MCF 10A (cell line): ENCODE results near the gene ZNF638. TPM values are rescaled to one million over a fixed set of nuclear protein-coding genes. Genes with fewer than 3 reads are reported as not detected.

Experiments used
- BruUV-seq: library from RNA; stranded (reverse); fragments of 400-500 nt; replicated peaks from 2 replicates; lab custom pipeline; 2021; lab: Mats Ljungman, UMichigan
- CTCF ChIA-PET: fragments of 300-600 bp; sonication (Branson Sonifier 250); formaldehyde crosslinking; extraction: SDS; loops from one replicate; lab custom pipeline; 2021; ENCODE audit warnings: antibody characterized with exemption, inconsistent platforms; lab: Yijun Ruan, JAX
- POLR2A ChIA-PET: fragments of 300-600, 350-650 bp; sonication (Branson Sonifier 250); formaldehyde crosslinking; extraction: SDS; loops from one replicate; lab custom pipeline; 2020; ENCODE audit warnings: antibody characterized with exemption, inconsistent platforms; lab: Yijun Ruan, JAX
- DNase-seq: peaks from one replicate; pipeline ENCODE4 v3.0.0-alpha.2; 2018; ENCODE audit not compliant: unreplicated experiment
- H3K27ac Mint-ChIP-seq: one replicate; pipeline ENCODE4 v1.8.0; 2022; ENCODE audit warnings: mild to moderate bottlenecking, low read depth, mixed read lengths; ENCODE audit not compliant: unreplicated experiment
- H3K27me3 Mint-ChIP-seq: one replicate; pipeline ENCODE4 v1.8.0; 2022; ENCODE audit warnings: mixed read lengths; ENCODE audit not compliant: insufficient read depth, unreplicated experiment
- H3K36me3 Mint-ChIP-seq: one replicate; pipeline ENCODE4 v1.8.0; 2022; ENCODE audit warnings: mild to moderate bottlenecking, moderate library complexity, mixed read lengths; ENCODE audit not compliant: insufficient read depth, unreplicated experiment
- H3K4me1 Mint-ChIP-seq: one replicate; pipeline ENCODE4 v1.8.0; 2022; ENCODE audit warnings: mixed read lengths; ENCODE audit not compliant: insufficient read depth, unreplicated experiment
- H3K4me3 Mint-ChIP-seq: one replicate; pipeline ENCODE4 v1.8.0; 2022; ENCODE audit warnings: mild to moderate bottlenecking, moderate library complexity, mixed read lengths; ENCODE audit not compliant: unreplicated experiment
- H3K9me3 Mint-ChIP-seq: one replicate; pipeline ENCODE4 v1.8.0; 2022; ENCODE audit warnings: mixed read lengths; ENCODE audit not compliant: unreplicated experiment
- CTCF ChIP-seq: fragments of 200-600 bp; IDR thresholded peaks from one replicate; pipeline ENCODE4 v1.8.0; 2022; ENCODE audit warnings: antibody characterized with exemption, mild to moderate bottlenecking; ENCODE audit not compliant: unreplicated experiment
- intact Hi-C: fragments of 100-400 bp; cut with micrococcal nuclease; formaldehyde crosslinking; loops from 2 replicates; pipeline ENCODE4 v1.14.1; 2022
- total RNA-seq: library from RNA; stranded (reverse); gene quantifications from 2 replicates; pipeline ENCODE4 v1.2.3, GENCODE V29; 2022

ZNF638 gene
- total RNA-seq, 1 experiment from 2014 or later: 142 TPM

DNA sequence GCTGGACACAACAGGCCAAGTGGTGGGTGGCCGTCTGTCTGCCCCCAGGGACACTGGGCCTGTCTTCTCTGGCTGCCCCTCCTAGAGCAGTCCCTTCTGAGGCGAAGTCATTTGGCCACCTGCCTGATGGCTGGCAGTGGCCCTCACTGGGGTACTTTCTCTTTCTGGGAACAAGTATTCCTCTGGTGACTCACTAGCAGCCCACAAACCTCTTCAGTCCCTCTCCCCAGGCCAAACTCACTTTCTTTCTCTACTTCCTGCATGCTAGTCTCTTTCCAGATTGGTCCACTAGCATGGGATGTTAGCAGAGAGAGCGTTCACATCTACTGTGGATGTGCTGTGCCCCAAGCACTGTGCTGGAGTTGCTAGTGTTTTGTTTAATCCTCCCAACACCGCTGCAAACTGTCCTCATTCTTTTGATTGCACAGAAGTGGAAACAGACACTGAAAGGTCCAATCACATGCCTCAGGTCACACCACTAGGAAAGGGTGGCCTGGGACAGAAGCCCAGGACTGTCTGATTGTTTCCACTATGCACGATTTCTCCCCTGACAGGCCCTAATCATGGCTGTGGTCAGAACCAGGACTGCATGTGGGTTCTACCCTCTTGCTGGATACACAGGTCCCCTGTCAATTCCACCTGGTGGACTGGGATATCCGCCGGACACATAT lies 127.0 kb downstream of the ZNF638 start:
- H3K9me3 Mint-ChIP-seq: no peaks in the 10 kb centered on the region
- ChIA-PET POLR2A (interaction anchor here (1.0 kb wide), 1 partner anchor 28 kb away, joined by 3 read pairs; no protein-coding TSS in a partner anchor), CTCF (interaction anchor here (0.6 to 1.2 kb wide), 4 partner anchors 11 to 552 kb away, joined by 3 read pairs; no protein-coding TSS in a partner anchor)
- peaks cover 13% of the 10 kb centered on the region for H3K4me1 Mint-ChIP-seq
- intact Hi-C loops: no loop called here
- no peak overlapping the region for H3K27ac Mint-ChIP-seq
- peak; percentile 44 for DNase-seq
- no TSS peak for BruUV-seq
- H3K4me3 Mint-ChIP-seq: no peak overlapping the region
- H3K27me3 Mint-ChIP-seq: no peaks in the 10 kb centered on the region
- no peak for TF ChIP-seq CTCF
- H3K36me3 Mint-ChIP-seq: peaks cover 6% of the 10 kb centered on the region

DNA sequence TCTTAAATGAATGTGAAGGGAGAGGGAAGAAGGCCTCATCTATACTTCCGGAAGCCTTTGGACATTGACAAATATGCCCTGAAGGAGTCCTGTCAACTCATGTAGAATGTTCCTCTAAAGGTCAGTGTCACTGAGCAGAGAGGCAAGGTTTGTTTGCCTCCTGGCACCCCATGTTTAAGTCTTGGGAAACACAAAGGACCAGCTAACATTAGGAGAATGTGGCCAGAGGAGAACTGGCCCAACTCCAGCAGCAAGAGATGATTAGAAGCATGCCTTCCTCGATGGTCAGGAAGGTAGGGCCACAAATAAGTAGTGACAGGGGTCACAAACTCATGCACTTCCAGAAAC lies 127.5 kb downstream of the ZNF638 start:
- intact Hi-C loops: no loop called here

GRCh38 chr2:71460056-71460455 lies 128.5 kb downstream of the ZNF638 start:
- ChIA-PET POLR2A (no interaction called here), CTCF (interaction anchor here (0.7 to 2.7 kb wide), 5 partner anchors 12 to 599 kb away, joined by 3 to 21 read pairs (median 5); no protein-coding TSS in a partner anchor)
- Mint-ChIP-seq H3K4me3 (no peak overlapping the region), H3K27me3 (no peaks in the 10 kb centered on the region), H3K27ac (no peak overlapping the region), H3K36me3 (peaks cover 6% of the 10 kb centered on the region), H3K4me1 (peaks cover 13% of the 10 kb centered on the region), H3K9me3 (no peaks in the 10 kb centered on the region)
- DNase-seq: no peak
- BruUV-seq: no TSS peak
- intact Hi-C loops: no loop called here
- no peak for TF ChIP-seq CTCF

More for the DNA sequence above, 127.5 kb downstream of the ZNF638 start:
- POLR2A ChIA-PET: interaction anchor here (1.0 kb wide), 1 partner anchor 28 kb away, joined by 3 read pairs; no protein-coding TSS in a partner anchor
- Mint-ChIP-seq H3K4me1 (peaks cover 13% of the 10 kb centered on the region), H3K27me3 (no peaks in the 10 kb centered on the region), H3K27ac (no peak overlapping the region), H3K36me3 (peaks cover 6% of the 10 kb centered on the region), H3K9me3 (no peaks in the 10 kb centered on the region), H3K4me3 (no peak overlapping the region)
- no TSS peak for BruUV-seq
- TF ChIP-seq CTCF: no peak
- CTCF ChIA-PET: interaction anchor here (0.6 to 1.8 kb wide), 4 partner anchors 11 to 598 kb away, joined by 3 to 4 read pairs (median 3); no protein-coding TSS in a partner anchor
- no peak for DNase-seq

DNA sequence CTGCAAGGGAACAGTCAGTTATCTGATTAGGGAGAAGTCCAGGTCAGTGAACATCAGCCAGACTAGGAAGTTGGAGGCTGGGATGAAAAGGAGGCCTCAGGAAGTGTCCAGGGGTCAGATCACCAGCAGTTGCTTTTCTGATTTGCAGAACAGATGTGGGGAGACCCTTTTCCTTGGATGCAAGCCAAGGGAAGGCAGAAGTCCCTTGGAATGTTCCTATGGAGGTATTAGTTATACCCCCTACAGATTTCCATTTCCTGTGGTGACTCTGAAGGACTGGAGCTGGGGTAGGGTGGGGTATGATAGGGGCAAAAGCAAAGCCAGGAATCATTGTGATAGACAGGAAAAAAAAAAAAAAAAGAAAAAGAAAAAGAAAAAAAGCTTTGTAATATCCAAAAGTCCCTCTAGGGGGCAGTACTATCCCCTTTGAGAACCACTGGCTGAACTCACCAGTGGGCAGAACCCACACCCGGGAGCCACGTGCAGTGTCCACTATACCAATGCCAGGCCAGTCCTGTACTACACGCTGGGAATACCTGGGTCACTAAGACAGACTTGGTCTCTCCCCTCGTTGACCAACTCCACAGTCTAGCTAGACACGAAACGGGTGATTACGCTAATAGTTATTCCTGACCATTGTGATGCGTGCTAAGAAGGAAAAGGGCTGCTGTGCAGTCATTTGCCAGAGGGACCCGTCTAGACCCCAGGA lies 129.2 kb downstream of the ZNF638 start:
- no TSS peak for BruUV-seq
- Mint-ChIP-seq H3K4me3 (no peak overlapping the region), H3K4me1 (peaks cover 13% of the 10 kb centered on the region), H3K9me3 (no peaks in the 10 kb centered on the region), H3K27me3 (no peaks in the 10 kb centered on the region), H3K27ac (no peak overlapping the region), H3K36me3 (peaks cover 6% of the 10 kb centered on the region)
- peak; percentile 59 for TF ChIP-seq CTCF
- intact Hi-C loops: loop anchor here (1.0 kb wide), 1 partner anchor 50 kb away; no protein-coding TSS in a partner anchor
- ChIA-PET POLR2A (interaction anchor here (0.6 to 1.3 kb wide), 3 partner anchors 8 to 38 kb away, joined by 3 read pairs; no protein-coding TSS in a partner anchor), CTCF (interaction anchor here (0.6 to 2.7 kb wide), 11 partner anchors 9 to 680 kb away, joined by 3 to 21 read pairs (median 5); no protein-coding TSS in a partner anchor)
- DNase-seq: no peak
